HepG2 (cell line): ENCODE data around the gene TSC22D1. TPM values are rescaled to one million over a fixed set of nuclear protein-coding genes. Genes with fewer than 3 reads are reported as not detected.
A peak's percentile ranks its signal among the peaks of the same experiment; 100 is the strongest.

Experiments used
- BORCS8-MEF2B ChIP-seq: sonication (generic); formaldehyde crosslinking; IDR thresholded peaks from 2 replicates; pipeline ENCODE4 v1.8.0; 2022; ENCODE audit warnings: mild to moderate bottlenecking, missing genetic modification reagents
- NFE2 ChIP-seq: sonication (generic); formaldehyde crosslinking; IDR thresholded peaks from 2 replicates; pipeline ENCODE4 v1.4.0; 2020; ENCODE audit warnings: missing genetic modification reagents
- NR2C2 ChIP-seq: sonication (generic); formaldehyde crosslinking; IDR thresholded peaks from 2 replicates; pipeline ENCODE4 v1.4.0; 2020; ENCODE audit warnings: missing genetic modification reagents, mild to moderate bottlenecking, moderate library complexity, borderline replicate concordance
- RNF2 ChIP-seq: fragments of 450-650 bp; conservative IDR thresholded peaks from 2 replicates; pipeline ENCODE4 v1.6.1; 2016; ENCODE audit warnings: low read depth
- RORA ChIP-seq: sonication (generic); formaldehyde crosslinking; IDR thresholded peaks from 2 replicates; pipeline ENCODE4 v1.5.0; 2020; ENCODE audit warnings: mild to moderate bottlenecking, missing genetic modification reagents, moderate library complexity
- SOX13 ChIP-seq, 3 experiments: fragments of 450-650 bp in 1 of 3; sonication (generic) in 1 of 3; formaldehyde crosslinking in 1 of 3; IDR thresholded peaks in 2 of 3; conservative IDR thresholded peaks in 1 of 3; 2 replicates each; pipeline versions ENCODE4 v1.5.0 to v1.6.1; 2016 to 2020; ENCODE audit warnings: antibody characterized with exemption in 1 of 3, mild to moderate bottlenecking in 1 of 3, missing compliant biosample characterization in 1 of 3, missing genetic modification reagents in 1 of 3, moderate library complexity in 1 of 3
- SP4 ChIP-seq: sonication (generic); formaldehyde crosslinking; IDR thresholded peaks from 2 replicates; pipeline ENCODE4 v1.8.1; 2023; ENCODE audit warnings: mild to moderate bottlenecking, missing genetic modification reagents
- TARDBP ChIP-seq: sonication (generic); formaldehyde crosslinking; IDR thresholded peaks from 2 replicates; pipeline ENCODE4 v1.8.0; 2022; ENCODE audit warnings: mild to moderate bottlenecking, missing genetic modification reagents
- TGIF2 ChIP-seq: IDR thresholded peaks from 2 replicates; pipeline ENCODE4 v1.6.1; 2016; ENCODE audit warnings: control low read depth, missing compliant biosample characterization
- U2AF1 ChIP-seq: fragments of 200-400 bp; formaldehyde crosslinking; optimal IDR thresholded peaks from 2 replicates; pipeline ENCODE3; 2017; ENCODE audit warnings: mild to moderate bottlenecking, low read depth, low read length
- ZNF138 ChIP-seq: sonication (generic); formaldehyde crosslinking; IDR thresholded peaks from 2 replicates; pipeline ENCODE4 v1.5.0; 2020; ENCODE audit warnings: mild to moderate bottlenecking, low read depth, missing genetic modification reagents
- ZNF720 ChIP-seq: sonication (generic); formaldehyde crosslinking; IDR thresholded peaks from 2 replicates; pipeline ENCODE4 v1.4.0; 2020; ENCODE audit warnings: missing genetic modification reagents
- ZNF891 ChIP-seq: sonication (generic); formaldehyde crosslinking; IDR thresholded peaks from 2 replicates; pipeline ENCODE4 v1.5.0; 2020; ENCODE audit warnings: mild to moderate bottlenecking, missing genetic modification reagents
- polyA plus RNA-seq, 8 experiments: library from polyadenylated mRNA; depleted of rRNA in 3 of 8; stranded (reverse) in 7 of 8; unstranded in 1 of 8; fragments of >200 nt; fragmentation: Illumina TruSeq in 4 of 8; extraction: Trizol in 4 of 8; gene quantifications; 2 replicates each; pipeline versions ENCODE4 v1.2.1 to v1.2.3, GENCODE V29; 2011 to 2016; ENCODE audit warnings: low read depth in 4 of 8, missing spikeins in 1 of 8, mixed read lengths in 1 of 8; ENCODE audit not compliant: insufficient read depth in 1 of 8
- total RNA-seq, 5 experiments: library from RNA; depleted of rRNA; stranded (reverse); fragments of >200 nt; fragmentation: Illumina TruSeq; extraction: Trizol; gene quantifications; 2 replicates each; pipeline ENCODE4 v1.2.3, GENCODE V29; 2016; ENCODE audit warnings: low read depth in 1 of 5
- TF ChIP-seq, protein P1 (sequence below): sonication (generic); formaldehyde crosslinking; IDR thresholded peaks from 2 replicates; pipeline ENCODE4 v1.8.0; 2022; ENCODE audit warnings: low read depth, missing genetic modification reagents
- TF ChIP-seq, protein P2 (sequence below): sonication (generic); formaldehyde crosslinking; IDR thresholded peaks from 2 replicates; pipeline ENCODE4 v1.8.1; 2023; ENCODE audit warnings: mild to moderate bottlenecking, missing genetic modification reagents
- TF ChIP-seq, protein P3 (sequence below): IDR thresholded peaks from 2 replicates; pipeline ENCODE4 v1.6.1; 2016; ENCODE audit warnings: missing genetic modification reagents, missing compliant biosample characterization
- TF ChIP-seq, protein P4 (sequence below): sonication (generic); formaldehyde crosslinking; IDR thresholded peaks from 2 replicates; pipeline ENCODE4 v1.5.0; 2020; ENCODE audit warnings: missing genetic modification reagents
- TF ChIP-seq, protein P5 (sequence below): sonication (generic); formaldehyde crosslinking; IDR thresholded peaks from 2 replicates; pipeline ENCODE4 v1.5.1; 2020; ENCODE audit warnings: mild to moderate bottlenecking, moderate library complexity, missing genetic modification reagents
- TF ChIP-seq, protein P6 (sequence below): sonication (generic); formaldehyde crosslinking; IDR thresholded peaks from 2 replicates; pipeline ENCODE4 v1.4.0; 2020; ENCODE audit warnings: missing genetic modification reagents; ENCODE audit errors: not compliant biosample characterization
- TF ChIP-seq, protein P7 (sequence below): sonication (generic); formaldehyde crosslinking; IDR thresholded peaks from 2 replicates; pipeline ENCODE4 v1.8.0; 2023; ENCODE audit warnings: mild to moderate bottlenecking, missing genetic modification reagents

Gene TSC22D1
- total and polyA plus RNA-seq, 2 of the 13 experiments (the other 11 are each of a cell fraction or from before 2014, with no cell fraction given): 18.4 to 35.7 TPM

DNA sequence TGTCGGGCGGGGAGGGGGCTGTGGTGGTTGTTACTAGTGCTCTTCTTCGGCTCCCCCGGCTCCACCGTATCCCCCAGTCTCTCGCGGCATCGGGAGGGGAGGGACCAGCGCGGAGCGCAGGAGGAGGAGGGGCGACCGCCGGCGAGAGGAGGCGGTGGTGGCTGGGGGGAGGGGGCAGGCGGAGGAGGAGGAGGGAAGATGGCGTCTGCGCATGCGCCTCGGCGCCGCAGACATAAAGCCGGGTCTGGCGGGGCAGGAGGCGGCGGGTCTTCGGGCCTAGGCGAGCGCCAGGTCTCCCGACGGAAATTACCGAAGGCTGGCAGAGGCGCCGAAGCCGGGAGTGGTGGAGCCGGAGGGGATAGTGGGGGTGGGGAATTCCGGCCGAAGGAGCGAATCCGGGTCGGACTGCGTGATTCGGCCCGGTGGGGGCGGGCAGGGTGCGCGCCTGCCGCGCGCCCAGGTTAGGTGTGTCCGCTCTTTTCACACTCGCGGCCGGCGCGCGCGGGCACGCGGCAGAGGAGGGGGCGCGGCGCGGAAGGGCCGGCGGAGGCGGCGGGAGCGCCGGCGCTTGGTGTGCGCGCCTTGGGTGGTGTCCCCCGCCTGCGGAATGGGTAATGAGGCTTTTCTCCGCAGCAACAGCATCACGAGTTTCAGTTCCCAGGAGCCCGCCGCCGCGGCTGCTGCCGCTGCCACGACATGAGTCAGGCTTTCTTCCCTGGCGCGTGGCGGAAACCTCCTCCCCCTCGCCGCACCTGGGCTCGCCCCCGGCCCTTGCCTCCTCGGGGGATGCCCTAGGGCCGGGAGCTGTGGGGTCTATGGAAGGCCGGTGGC lies 1.3 kb upstream of the TSC22D1 start (continued):
- TF ChIP-seq NR2C2 (peak; percentile 53; the same call in 1 of the 2 replicates), NFE2 (CRISPR knock-in tag) (no peak), TGIF2 (CRISPR knock-in tag) (no peak), TARDBP (CRISPR knock-in tag) (no peak), U2AF1 (no peak), RNF2 (peak; percentile 71; the same call in 1 of the 2 replicates), SOX13 (IDR thresholded peaks at IDR 0.05) (no peak), SOX13 (CRISPR knock-in tag; conservative IDR thresholded peaks at IDR 0.05 in 1 of 2, IDR thresholded peaks at IDR 0.05 in 1 of 2) (no peak), RORA (no peak), BORCS8-MEF2B (CRISPR knock-in tag) (peak; percentile 43; the same call in 1 of the 2 replicates), ZNF891 (CRISPR knock-in tag) (peak; percentile 59; the same call in 1 of the 2 replicates), ZNF720 (CRISPR knock-in tag) (no peak), ZNF138 (CRISPR knock-in tag) (peak; percentile 23; the same call in 1 of the 2 replicates), SP4 (CRISPR knock-in tag) (peak; percentile 47; the same call in 1 of the 2 replicates)
- TF ChIP-seq, protein P1, sequence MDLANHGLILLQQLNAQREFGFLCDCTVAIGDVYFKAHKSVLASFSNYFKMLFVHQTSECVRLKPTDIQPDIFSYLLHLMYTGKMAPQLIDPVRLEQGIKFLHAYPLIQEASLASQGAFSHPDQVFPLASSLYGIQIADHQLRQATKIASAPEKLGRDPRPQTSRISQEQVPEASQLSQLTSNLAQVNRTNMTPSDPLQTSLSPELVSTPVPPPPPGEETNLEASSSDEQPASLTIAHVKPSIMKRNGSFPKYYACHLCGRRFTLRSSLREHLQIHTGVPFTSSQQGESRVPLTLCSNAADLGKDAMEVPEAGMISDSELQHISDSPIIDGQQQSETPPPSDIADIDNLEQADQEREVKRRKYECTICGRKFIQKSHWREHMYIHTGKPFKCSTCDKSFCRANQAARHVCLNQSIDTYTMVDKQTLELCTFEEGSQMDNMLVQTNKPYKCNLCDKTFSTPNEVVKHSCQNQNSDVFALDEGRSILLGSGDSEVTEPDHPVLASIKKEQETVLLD: peak; percentile 60
- TF ChIP-seq, protein P2, sequence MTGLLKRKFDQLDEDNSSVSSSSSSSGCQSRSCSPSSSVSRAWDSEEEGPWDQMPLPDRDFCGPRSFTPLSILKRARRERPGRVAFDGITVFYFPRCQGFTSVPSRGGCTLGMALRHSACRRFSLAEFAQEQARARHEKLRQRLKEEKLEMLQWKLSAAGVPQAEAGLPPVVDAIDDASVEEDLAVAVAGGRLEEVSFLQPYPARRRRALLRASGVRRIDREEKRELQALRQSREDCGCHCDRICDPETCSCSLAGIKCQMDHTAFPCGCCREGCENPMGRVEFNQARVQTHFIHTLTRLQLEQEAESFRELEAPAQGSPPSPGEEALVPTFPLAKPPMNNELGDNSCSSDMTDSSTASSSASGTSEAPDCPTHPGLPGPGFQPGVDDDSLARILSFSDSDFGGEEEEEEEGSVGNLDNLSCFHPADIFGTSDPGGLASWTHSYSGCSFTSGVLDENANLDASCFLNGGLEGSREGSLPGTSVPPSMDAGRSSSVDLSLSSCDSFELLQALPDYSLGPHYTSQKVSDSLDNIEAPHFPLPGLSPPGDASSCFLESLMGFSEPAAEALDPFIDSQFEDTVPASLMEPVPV (CRISPR knock-in tag): no peak
- TF ChIP-seq, protein P3, sequence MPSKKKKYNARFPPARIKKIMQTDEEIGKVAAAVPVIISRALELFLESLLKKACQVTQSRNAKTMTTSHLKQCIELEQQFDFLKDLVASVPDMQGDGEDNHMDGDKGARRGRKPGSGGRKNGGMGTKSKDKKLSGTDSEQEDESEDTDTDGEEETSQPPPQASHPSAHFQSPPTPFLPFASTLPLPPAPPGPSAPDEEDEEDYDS: no peak
- TF ChIP-seq, protein P4, sequence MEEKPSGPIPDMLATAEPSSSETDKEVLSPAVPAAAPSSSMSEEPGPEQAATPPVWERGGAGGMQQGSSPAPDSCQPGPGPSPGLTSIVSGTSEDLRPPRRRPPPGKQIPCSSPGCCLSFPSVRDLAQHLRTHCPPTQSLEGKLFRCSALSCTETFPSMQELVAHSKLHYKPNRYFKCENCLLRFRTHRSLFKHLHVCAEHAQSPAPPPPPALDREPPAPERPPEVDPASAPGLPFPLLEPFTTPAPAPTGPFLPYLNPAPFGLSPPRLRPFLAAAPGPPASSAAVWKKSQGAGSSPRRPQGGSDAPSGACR: no peak
- TF ChIP-seq, protein P5, sequence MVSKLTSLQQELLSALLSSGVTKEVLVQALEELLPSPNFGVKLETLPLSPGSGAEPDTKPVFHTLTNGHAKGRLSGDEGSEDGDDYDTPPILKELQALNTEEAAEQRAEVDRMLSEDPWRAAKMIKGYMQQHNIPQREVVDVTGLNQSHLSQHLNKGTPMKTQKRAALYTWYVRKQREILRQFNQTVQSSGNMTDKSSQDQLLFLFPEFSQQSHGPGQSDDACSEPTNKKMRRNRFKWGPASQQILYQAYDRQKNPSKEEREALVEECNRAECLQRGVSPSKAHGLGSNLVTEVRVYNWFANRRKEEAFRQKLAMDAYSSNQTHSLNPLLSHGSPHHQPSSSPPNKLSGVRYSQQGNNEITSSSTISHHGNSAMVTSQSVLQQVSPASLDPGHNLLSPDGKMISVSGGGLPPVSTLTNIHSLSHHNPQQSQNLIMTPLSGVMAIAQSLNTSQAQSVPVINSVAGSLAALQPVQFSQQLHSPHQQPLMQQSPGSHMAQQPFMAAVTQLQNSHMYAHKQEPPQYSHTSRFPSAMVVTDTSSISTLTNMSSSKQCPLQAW: peak; percentile 42; the same call in 1 of the 2 replicates
- TF ChIP-seq, protein P6, sequence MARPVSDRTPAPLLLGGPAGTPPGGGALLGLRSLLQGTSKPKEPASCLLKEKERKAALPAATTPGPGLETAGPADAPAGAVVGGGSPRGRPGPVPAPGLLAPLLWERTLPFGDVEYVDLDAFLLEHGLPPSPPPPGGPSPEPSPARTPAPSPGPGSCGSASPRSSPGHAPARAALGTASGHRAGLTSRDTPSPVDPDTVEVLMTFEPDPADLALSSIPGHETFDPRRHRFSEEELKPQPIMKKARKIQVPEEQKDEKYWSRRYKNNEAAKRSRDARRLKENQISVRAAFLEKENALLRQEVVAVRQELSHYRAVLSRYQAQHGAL (CRISPR knock-in tag): no peak
- TF ChIP-seq, protein P7, sequence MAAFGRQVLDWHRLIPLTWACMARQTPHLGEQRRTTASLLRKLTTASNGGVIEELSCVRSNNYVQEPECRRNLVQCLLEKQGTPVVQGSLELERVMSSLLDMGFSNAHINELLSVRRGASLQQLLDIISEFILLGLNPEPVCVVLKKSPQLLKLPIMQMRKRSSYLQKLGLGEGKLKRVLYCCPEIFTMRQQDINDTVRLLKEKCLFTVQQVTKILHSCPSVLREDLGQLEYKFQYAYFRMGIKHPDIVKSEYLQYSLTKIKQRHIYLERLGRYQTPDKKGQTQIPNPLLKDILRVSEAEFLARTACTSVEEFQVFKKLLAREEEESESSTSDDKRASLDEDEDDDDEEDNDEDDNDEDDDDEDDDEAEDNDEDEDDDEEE (CRISPR knock-in tag): no peak; the same call in 1 of the 2 replicates
